GM12875 (cell line): Measurements from ENCODE around the gene PARD3B.

Source experiments
- H3K4me3 ChIP-seq: one replicate; pipeline ENCODE4 v1.5.1; 2011; ENCODE audit warnings: low read depth, low read length, control low read depth
- CTCF ChIP-seq: IDR thresholded peaks from 2 replicates; pipeline ENCODE4 v1.5.1; 2011; ENCODE audit warnings: low read depth, mild to moderate bottlenecking, control low read depth, inconsistent platforms, low read length, moderate library complexity, borderline replicate concordance; ENCODE audit not compliant: insufficient read depth

The PARD3B gene

GRCh38 chr2:204505488-204505887 is 39.8 kb upstream of the PARD3B start:
- TF ChIP-seq CTCF, result no peak
- no peak overlapping the region for H3K4me3 ChIP-seq

GRCh38 chr2:204505946-204506345 is 39.3 kb upstream of the PARD3B start:
- TF ChIP-seq CTCF, result no peak
- H3K4me3 ChIP-seq, result no peak overlapping the region

- no peak overlapping the region for H3K4me3 ChIP-seq
- no peak for TF ChIP-seq CTCF
Measured at GRCh38 chr2:204507636-204508035, 37.6 kb upstream of the PARD3B start.

- TF ChIP-seq CTCF, result no peak
- no peak overlapping the region for H3K4me3 ChIP-seq
Measured at GRCh38 chr2:204510709-204511420, 34.4 kb upstream of the PARD3B start.

- H3K4me3 ChIP-seq, result no peak overlapping the region
- TF ChIP-seq CTCF, result no peak
Measured at GRCh38 chr2:204514439-204514838, 30.8 kb upstream of the PARD3B start.

- H3K4me3 ChIP-seq, result no peak overlapping the region
- TF ChIP-seq CTCF, result no peak
Measured at GRCh38 chr2:204515416-204515815, 29.9 kb upstream of the PARD3B start.

GRCh38 chr2:204517154-204517553 is 28.1 kb upstream of the PARD3B start:
- no peak overlapping the region for H3K4me3 ChIP-seq
- TF ChIP-seq CTCF, result no peak
